Activated CD4-positive, CD25-positive, alpha-beta regulatory T cell (primary cell): Measurements from ENCODE around the gene FRRS1.

Experiments
- DNase-seq, 4 experiments: peaks; one replicate each; lab custom pipeline; 2025; lab: John Stamatoyannopoulos, UW

FRRS1 gene

GRCh38 chr1:99728494-99729235 is 37.8 kb downstream of the FRRS1 start:
- no peak for DNase-seq

- no peak for DNase-seq
These were observed 38.8 kb downstream of the FRRS1 start for GRCh38 chr1:99727575-99728185.

- no peak for DNase-seq
These were observed 39.6 kb downstream of the FRRS1 start for GRCh38 chr1:99726818-99727217.

- DNase-seq = no peak
These were observed 40.0 kb downstream of the FRRS1 start for GRCh38 chr1:99726407-99726806.

- no peak for DNase-seq
These were observed 40.4 kb downstream of the FRRS1 start for GRCh38 chr1:99725996-99726395.

- no peak for DNase-seq
These were observed 43.2 kb downstream of the FRRS1 start for GRCh38 chr1:99723251-99723650.

GRCh38 chr1:99717005-99717404 is 49.4 kb downstream of the FRRS1 start:
- no peak for DNase-seq

GRCh38 chr1:99713006-99713405 is 53.4 kb downstream of the FRRS1 start:
- DNase-seq = no peak

GRCh38 chr1:99710994-99711393 is 55.4 kb downstream of the FRRS1 start:
- DNase-seq = no peak

GRCh38 chr1:99707535-99708142 is 58.8 kb downstream of the FRRS1 start:
- peak; percentile 5 to 40 (median 8) for DNase-seq

GRCh38 chr1:99705385-99705784 is 61.0 kb downstream of the FRRS1 start:
- no peak for DNase-seq

- DNase-seq = no peak
These were observed 62.0 kb downstream of the FRRS1 start for GRCh38 chr1:99704356-99704816.

- no peak for DNase-seq
These were observed 64.2 kb downstream of the FRRS1 start for GRCh38 chr1:99702221-99702620.

GRCh38 chr1:99700020-99700419 is 66.4 kb downstream of the FRRS1 start:
- DNase-seq = no peak

- no peak for DNase-seq
These were observed 68.9 kb downstream of the FRRS1 start for GRCh38 chr1:99697580-99697979.

- DNase-seq = no peak
These were observed 69.8 kb downstream of the FRRS1 start for GRCh38 chr1:99696616-99697015.

- no peak for DNase-seq
These were observed 75.3 kb downstream of the FRRS1 start for GRCh38 chr1:99691175-99691574.

GRCh38 chr1:99685516-99686180 is 80.8 kb downstream of the FRRS1 start:
- DNase-seq = peak in 1 of 4 experiments; percentile 5

- no peak for DNase-seq
These were observed 84.1 kb downstream of the FRRS1 start for GRCh38 chr1:99682291-99682751.

GRCh38 chr1:99681583-99681982 is 84.9 kb downstream of the FRRS1 start:
- no peak for DNase-seq

- DNase-seq = no peak
These were observed 86.2 kb downstream of the FRRS1 start for GRCh38 chr1:99680270-99680669.

GRCh38 chr1:99677416-99677815 is 89.0 kb downstream of the FRRS1 start:
- DNase-seq = no peak

GRCh38 chr1:99676876-99677275 is 89.6 kb downstream of the FRRS1 start:
- DNase-seq = no peak
